GM12801 (cell line): ENCODE measurements around the gene RCSD1.

ENCODE experiments used
- CTCF ChIP-seq: IDR thresholded peaks from one replicate; pipeline ENCODE4 v1.5.1; 2011; ENCODE audit warnings: control low read depth; ENCODE audit not compliant: insufficient read length; ENCODE audit errors: extremely low read depth

RCSD1 gene

GRCh38 chr1:167656657-167657056 is 26.6 kb downstream of the RCSD1 start:
- no peak for TF ChIP-seq CTCF

- no peak for TF ChIP-seq CTCF
Measured at GRCh38 chr1:167658574-167659328, 28.7 kb downstream of the RCSD1 start.

GRCh38 chr1:167659450-167659849 is 29.4 kb downstream of the RCSD1 start:
- TF ChIP-seq CTCF: no peak

GRCh38 chr1:167659881-167660280 is 29.8 kb downstream of the RCSD1 start:
- TF ChIP-seq CTCF: no peak

GRCh38 chr1:167661527-167662426 is 31.7 kb downstream of the RCSD1 start:
- no peak for TF ChIP-seq CTCF

- TF ChIP-seq CTCF: no peak
Measured at GRCh38 chr1:167663002-167663772, 33.2 kb downstream of the RCSD1 start.

- TF ChIP-seq CTCF: no peak
Measured at GRCh38 chr1:167665469-167665868, 35.4 kb downstream of the RCSD1 start.
